22Rv1 (cell line): ENCODE results near the gene RAD21L1.

ENCODE experiments used
- H3K27ac ChIP-seq: fragments of 450-650 bp; 2 replicates; pipeline ENCODE4 v1.5.1; 2017
- CTCF ChIP-seq: fragments of 450-650 bp; IDR thresholded peaks from 2 replicates; pipeline ENCODE4 v1.5.1; 2017; ENCODE audit warnings: mild to moderate bottlenecking
- ZFX ChIP-seq: fragments of 450-650 bp; IDR thresholded peaks from 2 replicates; pipeline ENCODE4 v1.6.1; 2017; ENCODE audit warnings: antibody characterized with exemption, borderline replicate concordance

RAD21L1 gene

GRCh38 chr20:1287787-1288569 is 62.1 kb downstream of the RAD21L1 start:
- H3K27ac ChIP-seq = no peak overlapping the region
- no peak for TF ChIP-seq ZFX
- TF ChIP-seq CTCF = no peak

- TF ChIP-seq CTCF (no peak), ZFX (no peak)
Measured at GRCh38 chr20:1291191-1291741, 65.4 kb downstream of the RAD21L1 start.

GRCh38 chr20:1292620-1293019 is 66.8 kb downstream of the RAD21L1 start:
- H3K27ac ChIP-seq = no peak overlapping the region
- TF ChIP-seq CTCF (no peak), ZFX (no peak)

More at GRCh38 chr20:1291191-1291741, 65.4 kb downstream of the RAD21L1 start:
- H3K27ac ChIP-seq = no peak overlapping the region

- TF ChIP-seq ZFX = no peak
Measured at GRCh38 chr20:1293641-1294379, 68.0 kb downstream of the RAD21L1 start.

GRCh38 chr20:1294497-1294896 is 68.7 kb downstream of the RAD21L1 start:
- H3K27ac ChIP-seq = no peak overlapping the region
- no peak for TF ChIP-seq CTCF
- TF ChIP-seq ZFX = no peak

More at GRCh38 chr20:1293641-1294379, 68.0 kb downstream of the RAD21L1 start:
- H3K27ac ChIP-seq = no peak overlapping the region

GRCh38 chr20:1295276-1295930 is 69.6 kb downstream of the RAD21L1 start:
- TF ChIP-seq ZFX = no peak
- no peak for TF ChIP-seq CTCF
- no peak overlapping the region for H3K27ac ChIP-seq

GRCh38 chr20:1296117-1296610 is 70.3 kb downstream of the RAD21L1 start:
- TF ChIP-seq ZFX (no peak), CTCF (no peak)
- no peak overlapping the region for H3K27ac ChIP-seq
